GM06990 (cell line): ENCODE results near the gene GRIA2.

ENCODE experiments used
- DNase-seq: peaks from one replicate; pipeline ENCODE4 v3.0.0-alpha.2; 2011; ENCODE audit not compliant: insufficient read length; ENCODE audit errors: extremely low read depth
- H3K27me3 ChIP-seq: replicated peaks from 2 replicates; pipeline ENCODE4 v1.6.0; 2011; ENCODE audit warnings: low read length; ENCODE audit not compliant: control insufficient read depth, insufficient read depth
- H3K36me3 ChIP-seq: 2 replicates; pipeline ENCODE4 v1.5.1; 2011; ENCODE audit warnings: low read length; ENCODE audit not compliant: control insufficient read depth, insufficient read depth
- H3K4me3 ChIP-seq: replicated peaks from 2 replicates; pipeline ENCODE4 v1.5.1; 2011; ENCODE audit warnings: low read depth, mild to moderate bottlenecking, control low read depth, low read length
- TF ChIP-seq, protein P1 (sequence below): IDR thresholded peaks from 2 replicates; pipeline ENCODE4 v1.5.1; 2011; ENCODE audit warnings: low read length, control low read depth, mild to moderate bottlenecking, inconsistent platforms; ENCODE audit not compliant: insufficient read depth, poor library complexity, severe bottlenecking

The GRIA2 gene

DNA sequence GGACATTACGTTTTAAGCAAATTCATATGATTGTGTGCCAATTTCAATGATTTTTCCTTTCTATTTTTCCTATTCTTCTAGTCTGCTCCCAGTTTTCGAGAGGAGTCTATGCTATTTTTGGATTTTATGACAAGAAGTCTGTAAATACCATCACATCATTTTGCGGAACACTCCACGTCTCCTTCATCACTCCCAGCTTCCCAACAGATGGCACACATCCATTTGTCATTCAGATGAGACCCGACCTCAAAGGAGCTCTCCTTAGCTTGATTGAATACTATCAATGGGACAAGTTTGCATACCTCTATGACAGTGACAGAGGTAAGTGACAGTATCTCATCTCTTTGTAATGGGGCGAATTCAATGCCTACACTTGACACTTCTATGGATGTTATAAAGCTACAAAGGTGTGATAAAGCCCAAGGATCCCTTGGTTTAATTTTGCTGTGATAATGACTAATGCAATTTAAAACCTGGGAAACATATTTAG lies 83.0 kb downstream of the GRIA2 start:
- H3K27me3 ChIP-seq = no peaks in the 10 kb centered on the region
- TF ChIP-seq, protein P1, sequence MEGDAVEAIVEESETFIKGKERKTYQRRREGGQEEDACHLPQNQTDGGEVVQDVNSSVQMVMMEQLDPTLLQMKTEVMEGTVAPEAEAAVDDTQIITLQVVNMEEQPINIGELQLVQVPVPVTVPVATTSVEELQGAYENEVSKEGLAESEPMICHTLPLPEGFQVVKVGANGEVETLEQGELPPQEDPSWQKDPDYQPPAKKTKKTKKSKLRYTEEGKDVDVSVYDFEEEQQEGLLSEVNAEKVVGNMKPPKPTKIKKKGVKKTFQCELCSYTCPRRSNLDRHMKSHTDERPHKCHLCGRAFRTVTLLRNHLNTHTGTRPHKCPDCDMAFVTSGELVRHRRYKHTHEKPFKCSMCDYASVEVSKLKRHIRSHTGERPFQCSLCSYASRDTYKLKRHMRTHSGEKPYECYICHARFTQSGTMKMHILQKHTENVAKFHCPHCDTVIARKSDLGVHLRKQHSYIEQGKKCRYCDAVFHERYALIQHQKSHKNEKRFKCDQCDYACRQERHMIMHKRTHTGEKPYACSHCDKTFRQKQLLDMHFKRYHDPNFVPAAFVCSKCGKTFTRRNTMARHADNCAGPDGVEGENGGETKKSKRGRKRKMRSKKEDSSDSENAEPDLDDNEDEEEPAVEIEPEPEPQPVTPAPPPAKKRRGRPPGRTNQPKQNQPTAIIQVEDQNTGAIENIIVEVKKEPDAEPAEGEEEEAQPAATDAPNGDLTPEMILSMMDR = no peak
- no peak for DNase-seq
- H3K4me3 ChIP-seq = no peak overlapping the region
- no peaks in the 10 kb centered on the region for H3K36me3 ChIP-seq

DNA sequence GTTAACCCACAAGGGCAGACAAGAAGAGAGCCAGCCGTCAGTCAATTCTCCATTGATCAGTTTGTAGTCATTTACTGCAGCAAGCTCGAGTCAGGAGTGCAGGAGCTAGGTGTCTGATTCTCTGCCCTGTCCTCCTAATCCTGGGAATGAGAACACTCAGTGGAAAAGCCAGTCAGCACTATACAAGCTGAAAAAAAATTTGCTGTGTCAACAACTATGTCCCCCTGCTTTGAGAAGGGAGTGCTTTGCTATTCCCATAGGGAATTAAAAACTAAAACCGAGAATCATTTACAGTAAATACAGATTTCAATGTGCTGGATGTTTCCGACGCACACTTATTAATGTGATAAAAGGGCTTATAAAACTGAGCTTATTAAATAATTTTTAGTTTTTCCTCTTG lies 84.2 kb downstream of the GRIA2 start:
- DNase-seq = no peak
- no peaks in the 10 kb centered on the region for H3K27me3 ChIP-seq
- TF ChIP-seq, protein P1 = no peak

DNA sequence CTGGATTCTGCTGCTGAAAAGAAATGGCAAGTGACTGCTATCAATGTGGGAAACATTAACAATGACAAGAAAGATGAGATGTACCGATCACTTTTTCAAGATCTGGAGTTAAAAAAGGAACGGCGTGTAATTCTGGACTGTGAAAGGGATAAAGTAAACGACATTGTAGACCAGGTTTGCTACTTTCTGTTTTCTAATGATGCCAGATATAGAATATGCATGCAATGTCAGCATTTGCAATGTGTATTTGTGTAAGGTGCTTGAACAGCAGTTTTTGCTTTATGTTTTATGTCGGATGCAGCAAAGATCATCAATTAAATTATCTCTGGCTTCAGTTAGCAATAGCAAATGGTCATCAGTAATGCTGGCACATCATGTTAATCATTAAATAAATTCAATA lies 92.2 kb downstream of the GRIA2 start:
- H3K4me3 ChIP-seq = no peak overlapping the region
- no peaks in the 10 kb centered on the region for H3K27me3 ChIP-seq
- H3K36me3 ChIP-seq = no peaks in the 10 kb centered on the region
- TF ChIP-seq, protein P1 = no peak
- DNase-seq = no peak

More for the DNA sequence above, 84.2 kb downstream of the GRIA2 start:
- no peak overlapping the region for H3K4me3 ChIP-seq
- H3K36me3 ChIP-seq = no peaks in the 10 kb centered on the region

DNA sequence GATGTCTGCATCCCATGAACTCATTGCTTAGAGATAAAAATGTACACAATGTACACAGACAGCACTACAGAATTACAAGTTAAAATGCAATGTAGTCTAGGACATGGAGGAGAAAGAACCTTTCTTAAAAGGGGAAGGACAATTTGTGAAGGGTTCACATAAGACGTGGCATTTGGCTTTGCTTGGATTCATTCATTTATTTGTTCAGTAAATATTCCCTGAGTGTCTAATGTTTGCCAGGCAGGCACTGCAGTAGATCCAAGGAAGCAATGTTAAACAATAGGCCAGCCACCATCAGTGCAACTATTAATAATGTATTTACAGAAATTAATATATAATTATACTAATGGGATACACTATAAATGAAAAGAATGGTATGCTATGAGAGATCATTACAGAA lies 94.4 kb downstream of the GRIA2 start:
- DNase-seq = no peak
- H3K27me3 ChIP-seq = no peaks in the 10 kb centered on the region
- H3K4me3 ChIP-seq = no peak overlapping the region
- TF ChIP-seq, protein P1 = no peak
- H3K36me3 ChIP-seq = no peaks in the 10 kb centered on the region

DNA sequence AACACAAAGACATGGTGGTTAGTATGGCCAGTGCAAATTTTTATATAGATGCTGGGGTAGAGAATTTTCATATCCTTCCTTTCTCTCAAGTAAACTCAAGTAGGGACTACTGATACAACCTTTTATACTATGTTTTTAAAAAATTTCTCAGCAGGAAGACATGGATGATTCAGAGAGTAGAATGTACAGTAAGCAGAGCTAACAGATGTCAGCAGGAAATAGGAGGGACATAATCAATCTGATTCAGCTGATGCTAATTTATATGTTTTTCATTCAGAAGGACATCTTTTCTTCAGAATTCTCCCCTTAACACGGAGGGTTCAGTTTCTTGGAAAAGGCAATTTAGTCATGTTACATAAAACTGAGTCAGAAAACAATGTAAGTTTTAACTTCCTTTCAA lies 95.4 kb downstream of the GRIA2 start:
- no peak for DNase-seq
- TF ChIP-seq, protein P1 = no peak
- Histone ChIP-seq H3K36me3 (no peaks in the 10 kb centered on the region), H3K27me3 (no peaks in the 10 kb centered on the region), H3K4me3 (no peak overlapping the region)

DNA sequence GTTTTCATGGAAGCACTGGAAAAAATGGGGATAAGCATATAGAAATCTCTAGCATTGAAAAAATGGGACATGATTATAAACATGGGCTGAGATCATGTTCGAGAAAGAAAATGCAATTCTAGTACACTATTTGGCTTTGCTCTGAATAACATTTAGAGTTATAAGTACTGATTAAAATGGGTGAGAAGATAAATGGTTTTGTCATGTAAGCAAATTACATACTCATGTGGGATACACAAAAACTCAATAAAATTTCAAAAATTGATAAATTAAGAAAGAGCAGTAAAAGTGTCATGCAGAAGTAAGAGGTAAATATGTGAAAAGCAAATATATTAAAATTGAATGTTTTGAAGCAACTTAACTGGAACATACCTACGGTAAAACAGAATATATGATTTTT lies 99.6 kb downstream of the GRIA2 start:
- DNase-seq = no peak
- no peaks in the 10 kb centered on the region for H3K27me3 ChIP-seq
- H3K4me3 ChIP-seq = no peak overlapping the region
- H3K36me3 ChIP-seq = no peaks in the 10 kb centered on the region
- TF ChIP-seq, protein P1 = no peak
